ENCODE results near the gene CBLN4. TPM values are rescaled to one million over a fixed set of nuclear protein-coding genes. Genes with fewer than 3 reads are reported as not detected.

The CBLN4 gene
- not detected in 2 replicates for polyA plus RNA-seq (2014; cell fraction: cytosol; rRNA removed)
- polyA plus RNA-seq (2014; cell fraction: nucleus; rRNA removed) = not detected in 2 replicates

DNA sequence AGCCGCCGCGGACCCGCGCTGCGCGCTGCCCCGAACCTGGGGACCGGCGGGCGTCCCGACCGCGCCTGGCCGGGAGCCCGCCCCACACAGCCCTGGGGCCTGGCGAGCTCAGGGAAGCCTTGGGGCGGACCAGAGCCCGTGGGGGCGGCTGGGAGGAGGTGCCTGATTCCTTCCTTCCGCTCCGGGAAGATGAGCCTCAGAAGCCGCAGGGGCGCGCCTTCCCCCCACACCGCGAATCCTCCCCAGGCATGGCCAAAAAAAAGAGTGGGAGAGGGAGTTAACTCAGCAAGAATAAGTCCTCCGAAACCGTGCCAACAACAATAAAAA lies at the start of gene CBLN4:
Gene CBLN4, minus strand, starts transcription at position 131 of the 327 bp plus-strand sequence. CDS start 1,348 bp downstream, outside the sequence.
- DNase-seq (ENCODE audit: low spot score) = no peak

DNA sequence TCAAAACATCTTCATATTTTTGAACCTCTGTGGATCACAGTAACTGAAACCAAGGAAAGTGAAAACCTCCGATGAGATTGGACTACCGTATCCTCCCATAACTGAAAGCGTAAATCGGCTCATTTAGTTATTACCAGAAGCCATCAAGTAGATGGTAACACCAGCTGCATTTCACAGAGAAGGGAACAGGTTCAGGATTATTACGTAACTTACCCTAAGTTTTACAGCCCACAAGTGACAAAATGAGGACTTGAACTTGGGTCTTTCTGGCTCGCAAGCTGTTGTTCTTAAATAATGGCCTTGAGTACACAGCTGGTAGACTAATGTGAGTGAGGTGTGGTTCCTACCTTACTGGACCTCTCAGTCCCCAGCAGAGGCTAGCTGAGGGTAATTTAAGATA lies 37.9 kb upstream of the CBLN4 start:
- no peak for DNase-seq (ENCODE audit: low spot score)

DNA sequence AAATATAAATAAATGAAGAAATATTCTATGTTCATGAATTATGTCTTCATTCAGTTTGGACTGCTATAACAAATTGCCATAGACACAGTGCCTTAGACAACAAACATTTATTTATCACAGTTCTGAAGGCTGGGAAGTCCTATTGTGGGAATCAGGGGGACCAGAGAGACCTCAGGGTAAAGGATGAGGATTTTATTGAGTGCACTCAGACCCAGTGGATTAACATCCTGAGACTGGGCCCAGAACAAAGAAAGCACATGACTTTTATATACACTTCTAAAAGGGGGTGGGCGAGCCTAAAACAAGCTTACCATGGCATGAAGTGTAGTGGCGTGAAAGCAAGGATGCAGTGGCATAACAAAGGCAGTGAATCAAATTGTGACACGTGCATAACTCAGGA lies 26.9 kb upstream of the CBLN4 start:
- no peak for DNase-seq (ENCODE audit: low spot score)

GRCh38 chr20:56018716-56019115 lies 13.4 kb upstream of the CBLN4 start:
- DNase-seq (ENCODE audit: low spot score) = no peak

DNA sequence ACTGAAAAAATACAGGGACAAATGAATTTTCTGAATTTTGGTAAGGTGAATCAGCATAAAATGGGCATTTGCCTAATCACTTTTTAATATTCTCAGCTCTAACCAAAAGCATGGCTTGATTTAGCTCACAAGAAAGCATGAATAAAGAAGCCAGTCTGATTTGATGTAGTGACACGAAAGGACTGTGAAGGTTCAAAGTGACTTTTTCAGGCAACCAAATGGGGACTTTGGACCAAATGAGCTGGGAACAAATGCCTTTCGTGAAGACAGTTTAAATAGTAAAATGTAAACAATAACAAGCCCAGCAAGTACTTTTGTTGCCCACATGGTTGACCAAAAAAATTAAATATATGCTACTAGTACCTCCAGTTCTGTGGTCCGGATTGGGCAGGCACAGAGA lies 12.9 kb upstream of the CBLN4 start:
- DNase-seq (ENCODE audit: low spot score) = no peak

DNA sequence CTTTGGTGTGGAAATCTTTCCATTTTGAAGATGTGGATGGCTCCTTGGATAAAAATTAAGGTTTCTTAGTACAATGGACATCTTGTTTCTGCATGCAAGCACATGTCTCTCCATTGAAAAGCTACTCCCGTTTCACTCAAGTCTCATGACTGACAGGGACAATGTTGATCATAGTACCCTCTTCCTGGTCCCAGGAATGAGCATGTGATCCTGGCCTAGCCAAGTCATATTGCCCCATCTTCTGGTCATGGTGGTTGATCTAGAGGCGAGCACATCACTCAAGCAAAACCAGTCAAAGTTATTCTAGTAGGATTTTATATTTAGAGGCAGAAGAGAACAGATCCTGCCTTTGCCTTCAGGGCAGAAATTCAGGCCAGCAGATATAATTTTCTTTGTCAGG lies 12.2 kb upstream of the CBLN4 start:
- no peak for DNase-seq (ENCODE audit: low spot score)

DNA sequence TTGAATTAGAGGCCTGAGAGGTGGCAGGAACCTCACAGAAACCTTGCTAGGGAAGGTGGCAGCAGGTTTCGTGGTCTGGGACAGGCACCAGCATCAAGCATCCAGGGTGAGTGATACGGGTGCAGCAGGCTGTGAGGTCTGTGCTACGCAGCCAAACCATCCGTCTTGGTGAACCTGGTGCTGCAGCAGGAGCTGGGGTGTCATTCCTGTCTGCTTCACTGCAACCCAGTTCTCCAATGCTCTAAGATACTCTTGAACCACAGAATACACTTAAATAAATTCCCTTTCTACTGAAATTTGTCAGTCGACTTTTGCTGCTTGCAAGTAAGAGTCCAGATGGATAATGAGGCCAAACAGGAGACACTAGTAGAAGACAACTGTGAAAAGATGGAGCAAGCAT lies 9.7 kb upstream of the CBLN4 start:
- DNase-seq (ENCODE audit: low spot score) = no peak

- DNase-seq (ENCODE audit: low spot score) = no peak
These were observed 8.8 kb upstream of the CBLN4 start for GRCh38 chr20:56014151-56014550.

DNA sequence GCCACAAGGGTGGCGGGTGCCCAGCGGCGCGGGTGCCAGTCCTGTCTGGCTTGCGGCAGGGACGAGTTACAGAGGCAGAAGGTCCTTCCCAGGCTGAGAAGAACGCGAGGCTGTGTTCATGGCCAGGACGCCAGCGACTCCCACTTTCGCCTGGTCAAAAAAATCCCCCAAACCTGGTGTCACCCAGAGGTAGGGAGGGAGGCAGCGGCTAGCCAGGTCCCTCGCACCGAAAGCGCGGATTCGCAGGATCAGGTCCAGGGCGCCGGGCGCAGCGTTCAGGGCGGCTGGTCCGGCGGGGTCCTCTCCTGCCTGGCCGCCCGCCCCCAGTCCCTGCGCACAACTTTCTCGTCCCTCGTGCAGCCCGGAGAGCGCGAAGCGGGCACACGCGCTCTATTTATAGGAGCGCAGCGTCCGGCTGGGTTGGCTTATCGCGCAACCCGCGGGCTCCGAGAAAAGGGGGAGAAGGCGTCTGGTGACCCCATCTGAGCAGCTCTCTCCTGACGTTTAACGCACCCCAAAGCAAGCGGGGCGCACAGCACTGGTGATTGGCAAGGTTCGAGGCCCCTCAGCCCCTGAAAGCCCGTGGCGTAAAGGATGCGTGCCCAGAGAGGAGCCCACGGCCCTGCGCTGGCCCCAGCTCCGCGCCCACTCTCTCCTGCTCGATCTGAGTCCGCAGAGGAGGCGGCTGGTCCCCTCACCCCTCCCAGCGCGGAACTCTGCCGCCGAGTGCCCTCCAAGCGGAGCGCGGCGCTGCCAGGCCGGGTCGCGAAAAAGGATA lies 519 bp downstream of the CBLN4 start:
- no peak for DNase-seq (ENCODE audit: low spot score)

GRCh38 chr20:56004007-56004406 lies 1.3 kb downstream of the CBLN4 start:
- DNase-seq (ENCODE audit: low spot score) = no peak

- DNase-seq (ENCODE audit: low spot score) = no peak
These were observed 2.2 kb downstream of the CBLN4 start for GRCh38 chr20:56002908-56003800.

GRCh38 chr20:56001890-56002289 lies 3.4 kb downstream of the CBLN4 start:
- DNase-seq (ENCODE audit: low spot score) = no peak

GRCh38 chr20:56001106-56001785 lies 4.1 kb downstream of the CBLN4 start:
- DNase-seq (ENCODE audit: low spot score) = no peak

DNA sequence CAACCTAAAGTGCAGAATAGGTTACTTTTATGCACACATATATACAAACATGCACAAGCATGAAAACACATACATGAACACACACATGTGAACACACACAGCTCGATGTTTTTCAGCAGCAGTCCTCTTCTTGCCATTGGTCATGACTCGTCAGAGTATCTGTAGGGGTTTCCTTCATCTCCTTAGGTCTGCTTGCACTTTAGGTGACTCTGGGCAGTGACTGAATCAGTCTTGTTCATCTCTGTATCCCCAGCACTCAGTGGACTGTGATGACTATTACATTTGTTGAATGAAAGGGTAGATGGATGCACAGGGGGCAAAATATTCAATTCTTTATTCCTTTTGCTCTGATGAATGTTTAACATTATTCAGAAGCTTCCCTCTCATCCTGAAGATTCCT lies 26.8 kb downstream of the CBLN4 start:
- DNase-seq (ENCODE audit: low spot score) = no peak

DNA sequence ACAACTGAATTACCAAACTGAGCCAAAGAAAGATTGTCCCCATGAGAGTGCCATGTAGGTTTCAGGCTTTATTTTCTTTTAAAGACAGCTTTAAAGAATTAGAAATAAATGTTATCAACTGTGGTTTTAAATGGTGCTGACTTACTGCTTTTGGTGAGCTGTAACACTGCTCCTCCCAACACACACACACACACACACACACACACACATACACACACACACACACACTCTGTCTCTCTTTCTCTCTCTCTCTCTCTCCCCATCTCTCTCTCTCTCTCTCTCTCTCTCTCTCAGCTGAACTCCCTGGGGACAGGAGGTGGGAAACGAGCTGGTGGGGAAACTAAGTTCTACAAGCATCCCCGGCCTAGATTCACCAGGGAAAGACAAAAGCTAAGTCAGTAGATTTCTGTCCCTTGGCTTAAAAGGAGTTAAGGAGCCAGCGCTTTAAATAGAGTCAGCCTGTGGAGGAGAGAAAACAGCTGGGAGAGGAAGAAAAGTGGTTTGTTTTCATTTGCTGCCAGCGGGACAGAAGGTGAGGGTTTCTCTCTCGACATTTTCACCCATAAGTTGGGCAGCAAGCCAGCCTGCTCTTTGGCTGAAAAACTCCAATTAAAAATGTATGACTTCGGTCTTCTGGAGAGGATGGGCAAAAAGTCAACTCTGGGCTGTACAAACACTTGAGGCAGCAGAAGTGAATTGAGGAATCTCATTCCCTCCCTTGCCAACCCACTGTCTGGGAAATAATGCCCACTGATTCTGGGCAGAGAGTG lies 27.4 kb downstream of the CBLN4 start:
- no peak for DNase-seq (ENCODE audit: low spot score)

DNA sequence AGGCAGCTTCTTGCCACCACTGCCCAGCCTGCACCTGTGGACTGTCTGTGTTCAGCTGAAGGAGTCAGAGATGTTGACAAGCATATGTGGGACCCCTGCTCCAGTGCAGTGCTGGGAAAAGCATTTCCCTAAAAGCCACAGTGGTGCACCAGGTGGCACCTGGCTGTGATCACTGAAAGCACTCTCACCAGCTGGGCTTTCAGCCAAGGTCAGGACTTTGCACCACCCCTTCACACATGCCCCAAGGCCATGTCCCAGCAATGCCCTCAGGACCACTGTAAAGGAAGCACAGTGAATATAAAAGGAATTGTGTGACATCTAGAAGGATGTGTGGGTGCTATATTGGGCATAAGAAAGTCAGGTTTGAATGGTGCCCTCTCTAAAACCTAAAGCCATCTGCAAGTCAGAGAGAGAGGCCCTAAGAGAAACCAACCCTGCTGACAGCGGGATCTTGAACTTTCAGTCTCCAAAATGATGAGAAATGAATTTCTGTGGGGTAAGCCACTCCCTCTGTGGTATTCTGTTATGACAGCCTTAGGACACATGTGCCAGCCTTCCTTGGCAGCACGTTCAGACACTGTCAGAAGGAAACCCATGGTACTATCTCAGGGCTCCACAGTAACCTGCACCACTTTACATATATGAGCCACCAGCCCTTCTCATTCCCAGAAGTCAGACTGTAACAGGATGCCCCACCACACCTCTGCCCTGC lies 30.7 kb downstream of the CBLN4 start:
- no peak for DNase-seq (ENCODE audit: low spot score)

- DNase-seq (ENCODE audit: low spot score) = no peak
These were observed 40.5 kb downstream of the CBLN4 start for GRCh38 chr20:55964790-55965189.

- DNase-seq (ENCODE audit: low spot score) = no peak
These were observed 43.7 kb downstream of the CBLN4 start for GRCh38 chr20:55961376-55962330.

GRCh38 chr20:55953201-55953600 lies 52.1 kb downstream of the CBLN4 start:
- DNase-seq (ENCODE audit: low spot score) = no peak

DNA sequence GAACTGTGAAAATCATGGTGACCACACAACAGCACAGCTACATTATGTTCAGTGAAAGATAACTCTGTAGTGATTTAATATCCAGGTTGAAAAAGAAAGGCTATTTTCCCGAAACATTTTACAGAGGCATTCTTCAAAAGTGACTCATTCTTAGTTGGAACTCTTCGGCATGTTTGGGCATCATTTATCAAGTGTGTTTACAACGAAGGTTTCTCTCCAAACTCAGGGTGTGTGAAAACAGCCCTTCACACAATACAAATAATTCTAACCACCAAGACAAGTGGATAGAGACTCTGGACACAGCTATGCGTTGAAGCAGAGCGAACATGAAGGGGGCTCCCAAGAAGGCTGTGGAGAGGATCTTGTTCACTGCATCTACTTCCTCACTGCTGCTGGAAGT lies 57.6 kb downstream of the CBLN4 start:
- no peak for DNase-seq (ENCODE audit: low spot score)
